ENCODE data around the gene CERT1. TPM values are rescaled to one million over a fixed set of nuclear protein-coding genes. Genes with fewer than 3 reads are reported as not detected.

CERT1 gene
- total RNA-seq, 1 donor from 2014 or later: 36.4 TPM

DNA sequence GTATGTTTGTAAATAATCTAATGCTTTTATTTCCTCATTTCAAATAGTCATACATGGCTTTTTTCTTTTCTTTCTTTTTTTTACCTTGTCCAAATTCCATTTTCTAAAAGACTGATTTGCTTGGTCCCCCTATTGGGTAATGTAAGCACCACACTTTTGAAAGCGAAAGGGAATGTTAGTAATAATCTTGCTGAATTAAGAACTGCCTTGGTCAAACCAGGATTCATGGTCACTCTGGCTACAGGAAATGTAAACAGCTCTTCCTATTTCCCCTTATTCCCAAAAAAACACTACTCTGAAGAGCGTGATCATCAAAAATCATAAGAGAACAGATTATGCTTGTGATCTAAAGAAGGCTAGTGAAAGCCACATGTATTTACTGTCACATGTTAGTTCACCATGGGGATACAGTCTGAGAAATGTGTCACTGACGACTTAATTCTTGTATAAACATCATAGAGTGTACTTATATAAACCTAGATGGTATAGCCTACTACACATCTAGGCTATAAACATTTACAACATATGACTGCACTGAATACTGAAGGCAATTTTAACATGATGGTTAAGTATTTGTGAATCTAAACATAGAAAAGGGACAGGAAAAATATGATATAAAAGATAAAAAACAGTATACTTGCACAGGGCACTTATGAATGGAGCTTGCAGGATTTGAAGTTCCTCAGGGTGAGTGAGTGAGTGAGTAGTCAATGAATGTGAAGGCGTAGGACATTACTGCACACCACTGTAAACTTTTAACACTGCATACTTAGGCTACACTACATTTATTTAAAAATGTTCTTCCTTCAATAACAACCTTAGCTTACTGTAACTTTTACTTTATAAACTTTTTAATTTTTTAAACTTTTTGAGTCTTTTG is 99.1 kb downstream of the CERT1 start:
- intact Hi-C loops (cut with micrococcal nuclease): no loop called here

DNA sequence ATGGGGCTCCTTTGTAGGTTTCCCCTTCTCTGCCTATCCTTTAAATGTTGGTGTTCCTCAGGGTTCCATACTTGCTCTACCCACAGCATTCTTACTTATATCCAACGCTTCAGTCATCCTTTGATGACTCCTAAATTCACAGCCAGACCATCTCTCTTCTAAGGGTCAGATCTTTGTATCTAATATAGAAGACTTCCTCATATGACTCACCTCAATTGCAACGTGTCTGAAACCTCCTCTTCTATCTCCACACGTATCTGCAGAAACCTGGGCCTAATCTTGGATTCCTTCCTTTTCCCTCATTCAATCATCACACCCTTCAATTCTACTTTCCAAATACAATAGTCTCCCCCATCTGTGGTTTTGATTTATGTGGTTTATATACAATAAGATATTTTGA is 106.1 kb downstream of the CERT1 start:
- intact Hi-C loops (cut with micrococcal nuclease): no loop called here

DNA sequence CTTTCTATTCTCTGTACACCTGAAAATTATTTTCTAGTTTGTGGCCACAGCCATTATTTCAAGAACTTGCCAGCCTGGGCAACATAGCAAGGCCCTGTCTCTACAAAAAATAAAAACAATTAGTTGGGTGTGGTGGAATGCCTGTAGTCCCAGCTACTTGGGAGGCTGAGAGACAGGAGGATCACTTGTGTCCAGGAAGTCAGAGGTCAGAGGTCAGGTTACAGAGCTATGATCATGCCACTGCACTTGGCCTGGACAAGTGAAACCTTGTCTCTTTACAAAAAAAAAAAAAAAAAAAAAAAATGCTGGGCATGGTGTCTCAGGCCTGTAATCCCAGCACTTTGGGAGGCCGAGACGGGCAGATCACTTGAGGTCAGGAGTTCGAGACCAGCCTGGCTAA is 116.2 kb downstream of the CERT1 start:
- intact Hi-C loops (cut with micrococcal nuclease): no loop called here

DNA sequence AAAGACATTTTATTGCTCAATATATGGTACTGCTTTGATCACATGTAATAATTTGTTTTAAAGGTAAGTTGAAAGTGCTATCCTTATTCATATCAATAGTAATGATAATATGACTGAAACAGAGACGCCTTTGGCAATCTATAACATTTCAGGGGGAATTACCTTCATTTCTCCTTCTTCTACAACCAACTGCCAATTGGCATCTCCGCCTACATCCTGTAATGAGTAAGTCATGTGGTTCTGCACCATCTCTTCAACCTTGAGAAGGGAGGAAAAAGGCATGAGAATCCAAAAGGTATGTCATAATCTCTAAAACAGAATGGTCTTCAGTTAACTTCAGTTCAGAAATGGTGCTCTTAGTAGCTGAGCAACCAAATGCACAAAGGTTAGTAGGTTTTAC is 122.0 kb downstream of the CERT1 start:
- intact Hi-C loops (cut with micrococcal nuclease): no loop called here

DNA sequence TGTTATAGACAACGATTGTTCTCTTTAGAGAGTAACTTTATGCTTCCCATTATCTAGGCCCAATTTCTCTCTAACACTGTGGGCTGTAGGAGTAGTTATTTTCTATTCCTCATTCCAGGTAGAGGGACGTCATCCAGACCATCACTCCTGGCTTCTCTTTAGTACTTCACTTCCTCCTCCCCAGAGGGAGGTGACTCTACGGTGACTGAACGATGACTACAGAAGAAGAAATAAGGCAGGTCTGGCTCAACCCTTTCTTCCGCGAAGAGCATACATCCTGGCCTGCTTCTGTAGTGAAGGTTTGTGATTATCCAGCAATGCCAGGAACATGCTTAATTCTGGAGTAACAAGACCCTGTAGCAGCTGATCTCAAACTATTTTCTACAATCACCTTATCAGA is 123.6 kb downstream of the CERT1 start:
- intact Hi-C loops (cut with micrococcal nuclease): no loop called here

DNA sequence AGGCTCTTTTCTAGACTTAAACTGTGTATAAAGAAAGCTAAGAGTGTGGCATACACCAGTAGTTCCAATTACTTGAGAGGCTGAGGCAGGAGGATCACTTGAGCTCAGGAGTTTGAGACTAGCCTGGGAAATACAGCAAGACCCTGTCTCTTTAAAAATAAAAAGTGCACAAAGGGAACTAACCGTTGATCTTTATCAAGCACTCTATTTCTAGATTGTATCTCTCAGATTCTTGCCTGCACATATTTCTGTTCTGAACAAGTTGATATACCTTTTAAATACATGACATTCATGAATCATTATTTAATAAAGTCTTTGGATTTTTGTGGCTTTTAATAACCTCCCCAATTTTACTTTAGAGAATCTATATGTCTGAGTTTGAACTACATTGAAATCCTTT is 127.2 kb downstream of the CERT1 start:
- intact Hi-C loops (cut with micrococcal nuclease): no loop called here

DNA sequence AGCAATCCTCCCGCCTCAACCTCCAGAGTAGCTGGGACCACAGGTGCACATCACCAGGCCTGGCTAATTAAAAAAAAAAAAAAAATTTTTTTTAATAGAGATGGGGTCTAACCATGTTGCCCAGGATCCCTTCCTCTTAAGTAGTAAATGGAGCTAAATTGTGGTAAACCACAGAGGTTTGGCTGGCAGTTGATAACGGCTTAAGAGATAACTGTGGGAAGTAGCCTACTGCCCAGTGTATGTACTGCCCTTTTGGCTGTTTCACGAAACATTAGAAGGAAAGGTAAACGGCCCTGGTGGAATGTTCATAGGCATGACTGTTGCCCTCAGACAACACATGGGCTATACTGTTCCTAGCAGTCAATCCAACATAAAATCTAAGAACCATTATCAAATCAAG is 130.0 kb downstream of the CERT1 start:
- intact Hi-C loops (cut with micrococcal nuclease): no loop called here

DNA sequence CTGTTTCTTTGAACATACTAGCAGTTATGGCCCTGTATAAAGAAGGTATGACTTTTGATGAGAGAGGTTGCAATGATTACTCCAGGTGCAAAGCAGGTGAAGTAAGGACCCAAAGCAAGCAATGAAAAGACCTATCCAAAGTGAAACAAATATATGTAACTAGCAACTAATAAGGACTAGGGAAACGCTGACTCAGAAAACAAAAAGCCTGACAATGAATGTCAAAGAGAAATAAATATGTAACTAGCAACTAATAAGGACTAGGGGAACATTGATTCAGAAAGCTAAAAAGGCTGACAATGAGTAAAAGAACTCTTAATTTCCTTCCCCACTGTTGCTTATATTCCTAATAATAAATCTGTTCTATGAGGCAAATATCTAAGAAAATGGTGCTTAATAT is 131.3 kb downstream of the CERT1 start:
- intact Hi-C loops (cut with micrococcal nuclease): no loop called here

DNA sequence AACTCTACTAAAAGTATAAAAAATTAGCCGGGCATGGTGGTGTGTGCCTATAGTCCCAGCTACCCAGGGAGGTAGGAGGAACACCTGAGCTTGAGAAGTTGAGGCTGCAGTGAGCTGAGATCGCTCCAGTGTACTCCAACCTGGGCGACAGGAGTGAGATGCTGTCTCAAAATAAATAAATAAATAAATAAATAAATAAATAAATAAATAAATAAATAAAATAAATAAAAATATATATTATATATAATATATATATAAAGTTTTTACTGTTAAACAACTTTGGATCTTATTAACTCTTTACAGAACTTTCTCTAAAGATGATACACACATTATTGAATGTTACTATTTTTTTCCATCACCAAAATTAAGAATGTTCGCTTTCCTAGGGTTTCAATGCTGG is 136.0 kb downstream of the CERT1 start:
- intact Hi-C loops (cut with micrococcal nuclease): no loop called here

DNA sequence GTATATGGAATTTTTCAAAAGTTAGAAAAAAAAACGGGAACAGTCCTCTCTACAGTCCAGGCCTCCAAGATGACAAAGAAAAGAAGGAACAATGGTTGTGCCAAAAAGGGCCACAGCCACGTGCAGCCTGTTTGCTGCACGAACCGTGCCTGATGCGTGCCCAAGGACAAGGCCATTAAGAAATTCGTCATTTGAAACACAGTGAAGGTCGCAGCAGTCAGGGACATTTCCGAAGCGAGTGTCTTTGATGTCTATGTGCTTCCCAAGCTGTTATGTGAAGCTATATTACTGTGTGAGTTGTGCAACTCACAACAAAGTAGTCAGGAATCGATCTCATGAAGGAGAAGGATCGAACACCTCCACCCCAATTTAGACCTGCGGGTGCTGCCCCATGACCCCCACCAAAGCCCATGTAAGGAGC is 137.0 kb downstream of the CERT1 start:
- intact Hi-C loops (cut with micrococcal nuclease): no loop called here

DNA sequence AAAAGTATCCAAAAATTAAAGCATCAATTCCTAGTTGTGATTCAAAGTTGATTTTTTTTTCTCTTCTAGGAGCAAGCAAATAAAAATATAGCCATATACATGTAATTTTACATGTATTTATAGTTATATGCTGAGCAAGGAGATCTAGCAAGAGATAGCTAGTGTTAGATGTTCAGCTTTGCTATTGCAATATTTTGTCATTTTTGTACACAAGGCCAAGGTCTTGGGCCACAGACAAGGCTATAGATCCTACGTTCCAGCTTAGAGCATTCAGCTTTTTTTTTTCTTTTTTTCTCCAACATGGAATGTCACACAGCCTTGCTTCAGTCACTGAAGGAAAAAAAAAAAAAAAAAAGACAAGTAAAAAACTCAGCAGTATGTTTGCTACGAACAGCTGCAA is 137.6 kb downstream of the CERT1 start:
- intact Hi-C loops (cut with micrococcal nuclease): no loop called here

DNA sequence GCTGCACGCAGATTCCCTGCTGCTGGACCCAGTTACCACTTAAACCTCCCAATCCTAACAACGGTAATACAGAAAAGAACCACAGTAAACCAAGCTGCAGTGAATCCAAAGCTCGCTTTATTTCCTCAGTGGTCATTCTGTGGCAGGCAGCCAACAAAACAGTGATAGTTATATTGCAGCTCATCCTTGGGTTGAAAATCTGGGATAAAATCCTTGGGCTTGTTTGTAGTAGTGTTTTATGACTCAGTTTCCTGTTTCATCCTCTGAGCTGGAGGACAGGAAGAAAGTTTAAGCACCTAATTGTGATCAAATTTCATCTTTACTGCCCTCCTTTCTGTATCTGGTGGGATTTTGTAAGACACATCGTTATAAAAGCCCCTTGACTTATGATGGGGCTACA is 143.0 kb downstream of the CERT1 start:
- intact Hi-C loops (cut with micrococcal nuclease): no loop called here

DNA sequence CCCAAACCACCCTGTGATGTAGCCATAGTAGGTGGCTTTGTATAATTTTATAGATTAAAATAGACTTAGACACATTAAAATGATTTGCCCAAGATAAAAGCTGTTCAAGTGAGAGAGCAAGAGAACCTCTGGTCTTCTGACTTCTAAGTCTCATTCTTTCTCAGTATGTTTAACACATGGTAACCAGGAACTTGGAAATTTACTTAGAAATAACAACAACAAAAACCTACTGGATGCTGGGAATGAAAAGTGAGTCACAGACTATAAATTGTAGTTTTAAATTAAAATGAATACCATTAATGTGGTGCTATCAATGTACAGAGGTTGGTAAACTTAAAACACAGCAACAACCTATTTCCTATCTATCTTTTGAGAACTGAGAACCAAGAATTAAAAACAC is 144.0 kb downstream of the CERT1 start:
- intact Hi-C loops (cut with micrococcal nuclease): no loop called here

DNA sequence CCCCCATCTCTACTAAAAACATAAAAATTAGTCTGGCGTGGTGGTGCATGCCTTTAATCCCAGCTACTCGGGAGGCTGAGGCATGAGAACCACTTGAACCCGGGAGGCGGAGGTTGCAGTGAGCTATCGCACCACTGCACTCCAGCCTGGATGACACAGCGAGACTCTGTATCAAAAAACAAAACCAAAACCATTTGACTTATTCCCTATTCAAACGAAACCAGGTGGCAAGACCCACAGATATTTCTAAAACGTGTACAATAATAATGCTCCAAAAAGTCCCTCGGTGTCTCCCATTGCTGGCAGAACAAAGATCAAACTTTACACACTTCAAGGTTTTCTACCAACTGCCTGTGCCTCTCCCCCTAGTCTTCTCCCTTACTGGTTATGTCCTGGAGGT is 144.6 kb downstream of the CERT1 start:
- intact Hi-C loops (cut with micrococcal nuclease): no loop called here

DNA sequence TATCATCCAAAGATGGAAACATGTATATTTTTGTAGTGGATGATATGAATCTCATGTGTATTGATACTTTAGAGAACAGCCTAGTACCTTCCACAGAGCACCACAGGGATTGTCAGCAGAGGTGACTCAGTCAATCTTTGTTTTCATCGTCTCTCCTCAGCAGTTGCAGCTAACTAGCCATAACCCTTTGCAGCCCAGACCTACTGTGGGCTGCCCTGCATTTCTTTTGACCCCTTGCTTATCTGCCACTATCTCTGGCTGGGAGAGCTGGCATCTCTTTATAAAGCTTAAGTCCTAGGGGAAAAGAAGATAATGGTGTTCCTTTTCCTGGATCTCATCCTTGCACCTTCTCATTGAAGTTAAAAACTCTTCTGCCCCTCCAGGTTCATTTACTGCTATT is 145.7 kb downstream of the CERT1 start:
- intact Hi-C loops (cut with micrococcal nuclease): no loop called here

DNA sequence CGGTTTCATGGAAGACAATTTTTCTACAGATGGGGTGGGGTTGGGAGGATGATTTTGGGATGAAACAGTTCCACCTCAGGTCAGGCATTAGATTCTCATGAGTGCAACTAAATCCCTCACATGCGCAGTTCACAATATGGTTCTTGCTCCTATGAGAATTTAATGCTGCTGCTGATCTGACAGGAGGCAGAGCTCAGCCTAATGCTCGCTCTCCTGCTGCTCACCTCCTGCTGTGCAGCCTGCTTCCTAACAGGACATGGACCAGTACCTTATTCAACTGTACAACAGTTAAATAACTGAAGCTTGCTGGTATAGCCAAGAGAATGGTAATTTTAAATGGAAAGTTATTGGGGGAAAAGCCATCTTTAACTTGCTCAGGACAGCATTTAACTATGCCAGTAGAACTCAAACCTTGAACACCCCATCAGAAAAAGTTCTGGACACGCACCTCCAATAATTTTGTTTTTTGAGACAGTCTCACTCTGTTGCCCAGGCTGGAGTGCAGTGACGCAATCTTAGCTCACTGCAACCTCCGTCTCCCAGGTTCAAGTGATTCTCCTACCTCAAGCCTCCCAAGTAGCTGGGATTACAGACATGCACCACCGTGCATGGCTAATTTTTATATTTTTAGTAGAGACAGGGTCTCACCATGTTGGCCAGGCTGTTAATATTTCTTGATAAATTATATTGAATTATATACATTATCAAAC is 146.7 kb downstream of the CERT1 start:
- intact Hi-C loops (cut with micrococcal nuclease): no loop called here

DNA sequence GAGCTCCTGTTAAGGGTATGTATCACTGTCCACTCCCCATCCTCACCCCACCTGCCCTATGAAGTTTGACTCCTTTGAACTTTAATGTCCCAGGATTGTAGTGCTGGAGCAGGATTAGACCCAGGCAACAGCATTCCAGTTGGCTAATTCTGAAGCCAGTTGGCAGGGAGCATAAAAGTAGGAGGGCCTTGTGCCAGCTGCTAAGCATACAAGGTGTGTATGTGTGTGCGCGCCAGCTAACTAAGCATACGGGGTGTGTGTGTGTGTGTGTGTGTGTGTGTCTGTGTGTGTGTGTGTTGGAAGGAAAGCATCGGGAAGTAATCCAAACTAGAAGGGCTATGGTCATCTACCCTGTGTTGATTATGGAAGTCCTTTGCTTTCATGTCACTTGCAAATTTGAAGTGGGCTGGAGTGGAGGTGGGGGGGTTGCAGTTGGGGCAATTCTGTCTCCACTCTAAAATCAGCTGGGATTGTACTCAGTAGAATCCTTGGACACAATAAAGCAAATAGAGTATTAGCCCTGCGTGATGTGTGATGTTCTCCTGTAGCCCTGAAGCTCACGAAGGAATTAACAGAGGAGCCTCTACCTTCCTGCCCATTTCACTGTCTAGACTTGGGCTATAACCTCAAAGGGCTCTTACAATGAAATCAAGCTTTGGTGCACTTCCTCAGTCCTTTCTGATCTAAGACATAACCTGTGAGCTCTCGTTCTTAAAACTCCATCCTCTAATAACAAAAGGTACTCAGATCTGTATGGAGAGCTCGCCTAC is 147.5 kb downstream of the CERT1 start:
- intact Hi-C loops (cut with micrococcal nuclease): no loop called here

DNA sequence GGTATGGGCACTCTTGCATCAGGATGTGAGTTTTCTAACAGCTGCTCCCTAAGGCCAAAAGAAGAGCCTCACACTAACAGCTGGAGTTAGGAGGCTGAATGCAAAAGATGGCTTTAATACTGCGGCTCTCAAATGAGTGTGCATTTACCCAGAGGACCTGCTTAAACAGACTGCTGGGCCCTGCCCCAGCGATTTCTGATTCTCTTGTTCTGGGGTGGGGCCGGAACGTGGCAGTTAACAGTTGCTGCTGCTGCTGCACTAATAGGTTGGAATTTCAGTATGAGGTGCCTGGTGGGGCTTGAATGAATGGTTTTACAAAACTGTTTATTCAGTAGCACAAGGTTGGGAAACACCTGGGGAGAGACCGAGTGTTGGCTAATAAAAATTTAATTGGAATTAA is 148.3 kb downstream of the CERT1 start:
- intact Hi-C loops (cut with micrococcal nuclease): no loop called here

DNA sequence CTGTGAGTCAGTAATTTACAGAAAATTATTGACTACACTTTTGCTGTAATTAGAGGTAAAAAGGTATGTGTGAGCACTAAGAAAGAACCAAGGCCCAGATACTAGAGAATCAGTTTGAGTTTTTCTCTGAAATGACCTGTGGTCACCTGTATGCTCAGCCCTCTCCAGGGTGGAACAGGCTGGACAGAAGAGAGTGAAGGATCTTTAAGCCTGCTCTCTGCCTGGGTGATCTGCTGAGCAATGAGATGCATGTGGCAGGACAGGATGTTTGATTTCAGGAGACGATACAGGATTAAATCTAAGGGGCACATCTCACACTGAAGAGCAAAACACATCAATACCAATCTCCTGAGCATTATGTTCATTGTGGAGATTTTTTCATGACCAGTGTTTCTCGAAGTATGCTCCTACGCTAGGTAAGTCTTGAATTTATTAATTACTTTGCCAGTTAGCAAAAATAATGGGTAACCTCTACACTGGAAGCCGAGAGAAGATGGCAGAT is 148.9 kb downstream of the CERT1 start:
- intact Hi-C loops (cut with micrococcal nuclease): no loop called here

DNA sequence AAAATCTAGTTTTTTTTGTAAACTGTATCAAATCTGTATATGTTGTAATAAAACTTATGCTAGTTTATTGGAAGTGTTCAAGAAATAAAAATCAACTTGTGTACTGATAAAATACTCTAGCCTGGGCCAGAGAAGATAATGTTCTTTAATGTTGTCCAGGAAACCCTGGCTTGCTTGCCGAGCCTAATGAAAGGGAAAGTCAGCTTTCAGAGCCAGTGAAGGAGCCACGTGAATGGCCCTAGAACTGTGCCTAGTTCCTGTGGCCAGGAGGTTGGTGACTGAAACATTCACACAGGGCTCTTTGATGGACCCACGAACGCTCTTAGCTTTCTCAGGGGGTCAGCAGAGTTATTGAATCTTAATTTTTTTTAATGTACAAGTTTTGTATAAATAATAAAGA is 150.1 kb downstream of the CERT1 start:
- intact Hi-C loops (cut with micrococcal nuclease): no loop called here

DNA sequence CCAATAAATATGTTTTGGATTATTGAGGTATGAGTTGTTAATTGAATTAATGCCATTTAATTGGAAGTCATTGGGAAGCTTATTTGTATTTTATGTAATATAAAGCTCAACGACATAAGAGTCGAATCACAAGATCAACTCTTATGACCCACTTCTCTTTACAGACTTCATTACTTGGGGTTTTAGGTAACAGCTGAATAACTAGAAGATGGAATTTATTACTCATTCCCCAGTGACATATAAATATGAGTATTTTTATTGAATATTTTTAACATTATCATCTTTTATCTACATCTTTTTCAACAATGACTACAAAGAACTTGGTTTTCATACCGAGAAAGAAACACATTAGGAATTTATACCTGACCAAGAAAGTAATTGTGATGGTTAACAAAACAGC is 153.3 kb downstream of the CERT1 start:
- intact Hi-C loops (cut with micrococcal nuclease): no loop called here

DNA sequence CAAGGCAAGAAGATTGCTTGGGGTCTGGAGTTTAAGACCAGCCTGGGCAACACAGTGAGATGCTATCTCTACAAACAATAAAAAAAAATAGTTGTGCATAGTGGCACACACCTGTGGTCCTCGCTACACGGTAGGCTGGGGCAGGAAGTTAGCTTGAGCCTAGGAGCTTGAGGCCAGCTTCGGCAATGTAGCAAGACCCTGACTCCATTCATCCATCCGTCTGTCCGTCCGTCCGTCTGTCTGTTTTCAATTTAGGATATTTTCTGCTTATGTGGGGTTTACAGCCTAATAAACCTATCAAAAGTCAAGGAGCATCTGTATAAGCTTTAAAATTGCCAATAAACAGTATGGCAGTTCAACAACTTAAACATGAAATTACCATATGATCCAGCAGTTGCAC is 154.7 kb downstream of the CERT1 start:
- intact Hi-C loops (cut with micrococcal nuclease): no loop called here
